IPS-18a (cell line): ENCODE results near the gene PRM2.

Source experiments
- H3K27ac ChIP-seq: one replicate; pipeline ENCODE4 v1.5.1; 2013; ENCODE audit warnings: low read length
- H3K27me3 ChIP-seq: one replicate; pipeline ENCODE4 v1.6.1; 2013; ENCODE audit warnings: mild to moderate bottlenecking, low read length; ENCODE audit not compliant: control insufficient read depth, insufficient read depth
- H3K36me3 ChIP-seq: one replicate; pipeline ENCODE4 v1.6.1; 2013; ENCODE audit warnings: low read depth, low read length; ENCODE audit not compliant: control insufficient read depth
- H3K4me1 ChIP-seq: one replicate; pipeline ENCODE4 v1.6.1; 2013; ENCODE audit warnings: low read depth, low read length; ENCODE audit not compliant: control insufficient read depth
- H3K4me3 ChIP-seq: one replicate; pipeline ENCODE4 v1.5.1; 2013; ENCODE audit warnings: low read length
- H3K9ac ChIP-seq: one replicate; pipeline ENCODE4 v1.6.1; 2013; ENCODE audit warnings: mild to moderate bottlenecking, low read length, moderate library complexity
- H3K9me3 ChIP-seq: one replicate; pipeline ENCODE4 v1.6.1; 2013; ENCODE audit warnings: low read depth, low read length; ENCODE audit not compliant: control insufficient read depth

The PRM2 gene

GRCh38 chr16:11245988-11246387, 30.3 kb downstream of the PRM2 start:
- Histone ChIP-seq H3K9ac (no peak overlapping the region), H3K9me3 (no peaks in the 10 kb centered on the region), H3K4me3 (no peak overlapping the region), H3K27ac (no peak overlapping the region), H3K4me1 (no peaks in the 10 kb centered on the region), H3K36me3 (no peaks in the 10 kb centered on the region), H3K27me3 (no peaks in the 10 kb centered on the region)

DNA sequence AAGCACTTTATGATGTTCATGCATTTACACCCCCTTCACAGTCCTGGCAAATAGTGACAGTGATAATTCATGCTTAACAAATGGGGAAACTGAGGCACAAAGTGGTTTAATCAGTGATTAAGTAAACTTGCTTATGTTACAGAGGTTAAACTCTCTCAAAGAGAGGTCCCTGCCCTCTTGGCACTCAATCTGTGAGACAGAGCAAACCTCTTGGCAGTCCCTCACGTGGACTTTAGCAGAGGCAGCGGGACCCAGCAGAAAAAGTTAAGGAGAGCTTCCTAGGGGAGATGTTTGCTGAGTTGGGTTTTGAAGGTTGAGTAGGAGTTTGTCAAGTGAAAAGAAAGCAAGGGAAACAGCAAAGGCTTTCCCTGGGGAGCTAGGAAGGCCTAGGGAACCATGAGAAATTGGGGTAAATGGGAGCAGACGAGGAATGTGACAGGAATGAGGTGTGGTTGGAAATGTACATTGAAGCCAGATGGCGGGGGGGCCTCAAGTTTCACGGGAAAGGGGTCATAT, 31.0 kb downstream of the PRM2 start:
- no peak overlapping the region for H3K4me3 ChIP-seq
- no peaks in the 10 kb centered on the region for H3K4me1 ChIP-seq
- H3K9me3 ChIP-seq, result no peaks in the 10 kb centered on the region
- H3K27ac ChIP-seq, result no peak overlapping the region
- H3K27me3 ChIP-seq, result no peaks in the 10 kb centered on the region
- H3K9ac ChIP-seq, result no peak overlapping the region
- no peaks in the 10 kb centered on the region for H3K36me3 ChIP-seq

GRCh38 chr16:11242658-11243057, 33.6 kb downstream of the PRM2 start:
- H3K9ac ChIP-seq, result no peak overlapping the region
- H3K9me3 ChIP-seq, result no peaks in the 10 kb centered on the region
- no peak overlapping the region for H3K27ac ChIP-seq
- no peaks in the 10 kb centered on the region for H3K4me1 ChIP-seq
- no peaks in the 10 kb centered on the region for H3K27me3 ChIP-seq
- H3K4me3 ChIP-seq, result no peak overlapping the region
- no peaks in the 10 kb centered on the region for H3K36me3 ChIP-seq

GRCh38 chr16:11241480-11242204, 34.6 kb downstream of the PRM2 start:
- Histone ChIP-seq H3K9me3 (no peaks in the 10 kb centered on the region), H3K27me3 (no peaks in the 10 kb centered on the region), H3K9ac (no peak overlapping the region), H3K4me1 (no peaks in the 10 kb centered on the region), H3K4me3 (no peak overlapping the region), H3K27ac (no peak overlapping the region), H3K36me3 (no peaks in the 10 kb centered on the region)

DNA sequence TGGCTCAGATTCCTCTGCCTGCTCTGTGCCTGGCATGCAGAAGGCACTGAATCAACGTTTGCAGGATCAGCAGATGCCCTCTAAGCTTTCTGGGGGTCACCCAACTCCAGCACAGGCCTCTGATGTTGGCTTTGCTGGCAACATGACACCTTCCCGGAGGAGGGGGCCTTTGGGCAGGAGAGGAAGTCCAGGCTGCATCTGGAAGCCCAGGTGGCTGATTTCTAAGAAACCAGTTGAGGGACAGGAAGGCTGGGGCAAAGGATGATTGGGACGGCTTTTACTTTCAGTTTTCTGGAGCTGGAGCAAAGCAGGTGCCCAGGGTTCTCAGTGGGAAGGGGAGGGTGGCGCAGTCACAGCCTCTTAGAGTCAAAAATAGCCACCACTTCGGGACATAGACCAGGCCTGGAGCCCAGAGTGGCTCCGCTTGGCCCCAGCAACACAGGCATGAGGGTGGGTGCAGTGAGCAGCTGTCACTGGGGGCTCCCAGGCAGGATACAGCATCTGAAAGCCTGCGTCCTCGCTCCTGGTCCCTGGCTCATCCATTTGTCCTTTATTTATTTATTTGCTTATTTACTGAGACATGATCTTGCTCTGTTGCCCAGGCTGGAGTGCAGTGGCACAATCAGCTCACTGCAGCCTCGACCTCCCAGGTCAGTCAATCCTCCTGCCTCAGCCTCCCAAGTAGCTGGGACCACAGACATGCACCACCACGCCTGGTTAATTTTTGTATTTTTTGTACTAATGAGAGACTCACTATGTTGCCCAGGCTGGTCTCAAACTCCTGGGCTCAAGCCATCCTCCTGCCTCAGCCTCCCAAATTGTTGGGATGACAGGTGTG, 35.4 kb downstream of the PRM2 start:
- no peaks in the 10 kb centered on the region for H3K4me1 ChIP-seq
- no peak overlapping the region for H3K27ac ChIP-seq
- H3K36me3 ChIP-seq, result no peaks in the 10 kb centered on the region
- no peaks in the 10 kb centered on the region for H3K27me3 ChIP-seq
- H3K9me3 ChIP-seq, result no peaks in the 10 kb centered on the region
- no peak overlapping the region for H3K9ac ChIP-seq
- no peak overlapping the region for H3K4me3 ChIP-seq

DNA sequence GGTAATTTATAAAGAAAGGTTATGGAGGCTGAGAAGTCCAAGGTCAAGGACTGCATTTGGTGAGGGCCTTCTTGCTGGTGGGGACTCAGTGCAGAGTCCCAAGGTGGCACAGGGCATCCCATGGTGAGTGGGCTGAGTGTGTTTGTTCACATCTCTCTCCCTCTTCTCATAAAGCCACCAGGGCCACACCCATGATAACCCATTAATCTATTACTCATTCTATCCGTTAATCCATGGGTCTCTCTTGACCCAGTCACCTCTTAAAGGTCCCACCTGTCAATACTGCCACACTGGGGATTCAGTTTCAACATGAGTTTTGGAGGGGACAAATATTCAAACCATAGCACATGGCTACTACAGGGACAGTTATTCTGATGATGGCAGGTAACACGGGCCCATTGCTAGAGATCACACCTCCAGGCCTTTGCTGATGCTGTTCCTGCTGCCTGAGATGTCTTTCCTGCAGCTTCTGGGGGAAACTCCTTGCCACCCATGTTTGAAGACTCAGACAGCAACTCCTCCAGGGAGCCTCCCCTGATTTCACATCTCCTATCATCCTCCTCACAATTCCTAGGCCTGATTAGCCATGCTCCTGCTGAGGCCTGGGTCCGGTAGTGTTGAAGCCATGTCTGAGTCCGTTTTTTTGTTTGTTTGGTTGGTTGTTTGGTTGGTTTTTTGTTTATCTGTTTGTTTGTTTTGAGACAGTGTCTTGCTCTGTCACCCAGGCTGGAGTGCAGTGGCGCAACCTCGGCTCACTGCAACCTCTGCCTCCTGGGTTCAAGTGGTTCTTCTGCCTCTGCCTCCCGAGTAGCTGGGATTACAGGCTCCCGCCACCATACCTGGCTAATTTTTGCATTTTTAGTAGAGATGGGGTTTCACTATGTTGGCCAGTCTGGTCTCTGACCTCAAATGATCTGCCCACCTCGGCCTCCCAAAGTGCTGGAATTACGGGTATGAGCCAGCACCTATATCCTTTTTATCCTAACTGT, 36.3 kb downstream of the PRM2 start:
- H3K27ac ChIP-seq, result no peak overlapping the region
- H3K9ac ChIP-seq, result no peak overlapping the region
- H3K27me3 ChIP-seq, result no peaks in the 10 kb centered on the region
- no peaks in the 10 kb centered on the region for H3K36me3 ChIP-seq
- no peaks in the 10 kb centered on the region for H3K4me1 ChIP-seq
- H3K9me3 ChIP-seq, result no peaks in the 10 kb centered on the region
- no peak overlapping the region for H3K4me3 ChIP-seq

- Histone ChIP-seq H3K9ac (no peak overlapping the region), H3K9me3 (no peaks in the 10 kb centered on the region), H3K4me1 (no peaks in the 10 kb centered on the region), H3K27ac (no peak overlapping the region), H3K36me3 (no peaks in the 10 kb centered on the region), H3K4me3 (no peak overlapping the region), H3K27me3 (no peaks in the 10 kb centered on the region)
Measured at GRCh38 chr16:11238272-11239202, 37.7 kb downstream of the PRM2 start.

GRCh38 chr16:11236461-11237254, 39.6 kb downstream of the PRM2 start:
- H3K36me3 ChIP-seq, result no peaks in the 10 kb centered on the region
- H3K9me3 ChIP-seq, result no peaks in the 10 kb centered on the region
- H3K4me1 ChIP-seq, result no peaks in the 10 kb centered on the region
- no peak overlapping the region for H3K27ac ChIP-seq
- H3K9ac ChIP-seq, result no peak overlapping the region
- H3K4me3 ChIP-seq, result no peak overlapping the region
- no peaks in the 10 kb centered on the region for H3K27me3 ChIP-seq

DNA sequence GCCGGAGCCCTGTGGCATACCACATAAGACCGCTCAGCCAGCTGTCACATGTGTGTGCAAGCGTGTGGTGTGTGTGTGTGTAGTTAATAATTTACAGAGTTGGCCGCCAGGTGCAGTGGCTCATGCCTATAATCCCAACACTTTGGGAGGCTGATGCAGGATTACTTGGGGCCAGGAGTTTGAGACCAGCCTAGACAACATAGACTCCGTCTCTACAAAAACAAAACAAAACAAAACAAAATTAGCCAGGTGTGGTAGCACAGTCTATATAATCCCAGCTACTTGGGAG, 40.6 kb downstream of the PRM2 start:
- Histone ChIP-seq H3K36me3 (no peaks in the 10 kb centered on the region), H3K27ac (no peak overlapping the region), H3K9ac (no peak overlapping the region), H3K4me1 (no peaks in the 10 kb centered on the region), H3K27me3 (no peaks in the 10 kb centered on the region), H3K9me3 (no peaks in the 10 kb centered on the region), H3K4me3 (no peak overlapping the region)
